ENCODE measurements around the gene HEPACAM2. TPM values are rescaled to one million over a fixed set of nuclear protein-coding genes. Genes with fewer than 3 reads are reported as not detected.

Gene HEPACAM2
- total RNA-seq (2022; extraction: Qiagen RNA extraction) = not detected in 5 replicates

DNA sequence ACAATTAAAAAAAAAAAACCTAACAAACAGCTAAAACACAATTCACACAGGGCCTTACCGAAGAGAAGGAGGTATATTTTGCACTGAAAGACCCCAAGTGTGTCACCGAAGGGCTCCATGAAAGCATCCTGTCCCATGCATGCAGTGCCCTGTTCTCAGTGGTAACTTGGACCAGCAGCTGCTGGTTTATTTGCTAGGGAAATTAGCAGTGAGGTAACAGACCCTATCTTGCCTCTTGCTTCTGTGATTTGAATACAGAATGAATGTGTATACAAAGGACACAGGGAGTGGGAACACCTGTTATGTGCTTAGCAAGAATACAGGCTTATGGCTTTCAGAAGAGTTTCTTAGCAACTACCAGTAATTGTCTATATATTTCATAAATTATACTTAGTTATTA is at the start of gene HEPACAM2:
HEPACAM2 (minus strand) TSS at position 160 of the 400 bp plus-strand sequence.

GRCh38 chr7:93231799-93232672 is 5.8 kb upstream of the HEPACAM2 start, which contains the start of gene VPS50:
Gene VPS50 (plus strand): TSS chr7:93232366. CDS start chr7:93232468, 102 bp downstream.

GRCh38 chr7:93148144-93148543 is 78.1 kb downstream of the HEPACAM2 start, which contains the start of gene SAMD9L:
Gene SAMD9L (minus strand): TSS chr7:93148385. CDS start chr7:93135971, 12,414 bp downstream.

Other genes with a start within 250 kb of the HEPACAM2 start
- gene SAMD9, start 108.5 kb downstream of the HEPACAM2 start, total RNA-seq (2022; extraction: Qiagen RNA extraction) = 2.3 to 5.1 TPM (median 3.9 TPM) in 5 replicates
- gene SAMD9L, start 78.1 kb downstream of the HEPACAM2 start, total RNA-seq (2022; extraction: Qiagen RNA extraction) = 0.37 to 0.77 TPM (median 0.41 TPM) in 5 replicates
- 5.9 to 7.9 TPM (median 6.3 TPM) in 5 replicates for gene VPS50, start 5.9 kb upstream of the HEPACAM2 start, total RNA-seq (2022; extraction: Qiagen RNA extraction)